Neural crest cell (in vitro differentiated cells): ENCODE data around the gene ACVR1. TPM values are rescaled to one million over a fixed set of nuclear protein-coding genes. Genes with fewer than 3 reads are reported as not detected.

Experiments used
- DNase-seq: peaks from one replicate; pipeline ENCODE4 v3.0.0; 2021; ENCODE audit warnings: low read depth, mixed read lengths, low spot score
- H3K27ac Mint-ChIP-seq: one replicate; pipeline ENCODE4 v1.8.0; 2021; ENCODE audit warnings: mild to moderate bottlenecking, mixed read lengths; ENCODE audit not compliant: unreplicated experiment
- H3K27me3 Mint-ChIP-seq: 2 replicates; pipeline ENCODE4 v1.8.0; 2021; ENCODE audit warnings: low read depth, mild to moderate bottlenecking, mixed read lengths
- H3K36me3 Mint-ChIP-seq: 2 replicates; pipeline ENCODE4 v1.8.0; 2021; ENCODE audit warnings: low read depth, mild to moderate bottlenecking, mixed read lengths
- H3K4me1 Mint-ChIP-seq: 2 replicates; pipeline ENCODE4 v1.8.0; 2021; ENCODE audit warnings: mixed read lengths
- H3K4me3 Mint-ChIP-seq: one replicate; pipeline ENCODE4 v1.8.0; 2021; ENCODE audit warnings: mild to moderate bottlenecking, mixed read lengths
- H3K9me3 Mint-ChIP-seq: 2 replicates; pipeline ENCODE4 v1.8.0; 2021; ENCODE audit warnings: mixed read lengths
- CTCF ChIP-seq: fragments of 200-600 bp; sonication (generic); conservative IDR thresholded peaks from 2 replicates; pipeline ENCODE4 v1.5.0; 2021; ENCODE audit warnings: antibody characterized with exemption, mild to moderate bottlenecking
- total RNA-seq: library from RNA; stranded (reverse); gene quantifications from 2 replicates; pipeline ENCODE4 v1.2.1, GENCODE V29; 2021

The ACVR1 gene
- total RNA-seq, 1 donor from 2014 or later = 12.5 TPM

- no peak for DNase-seq
- no peak for TF ChIP-seq CTCF
- Mint-ChIP-seq H3K36me3 (peaks cover 4% of the 10 kb centered on the region), H3K4me1 (no peaks in the 10 kb centered on the region), H3K9me3 (no peaks in the 10 kb centered on the region), H3K27ac (no peak overlapping the region), H3K27me3 (no peaks in the 10 kb centered on the region), H3K4me3 (no peak overlapping the region)
Measured at GRCh38 chr2:157856187-157856515, 20.0 kb downstream of the ACVR1 start.

GRCh38 chr2:157853820-157854219 is 22.3 kb downstream of the ACVR1 start:
- H3K36me3 Mint-ChIP-seq = peaks cover 2% of the 10 kb centered on the region
- no peak for DNase-seq
- no peak for TF ChIP-seq CTCF
- H3K27me3 Mint-ChIP-seq = no peaks in the 10 kb centered on the region
- no peak overlapping the region for H3K4me3 Mint-ChIP-seq
- H3K9me3 Mint-ChIP-seq = no peaks in the 10 kb centered on the region
- no peaks in the 10 kb centered on the region for H3K4me1 Mint-ChIP-seq
- H3K27ac Mint-ChIP-seq = no peak overlapping the region

- no peak overlapping the region for H3K4me3 Mint-ChIP-seq
- H3K9me3 Mint-ChIP-seq = no peaks in the 10 kb centered on the region
Measured at GRCh38 chr2:157853211-157853610, 22.9 kb downstream of the ACVR1 start.

GRCh38 chr2:157849591-157849990 is 26.5 kb downstream of the ACVR1 start:
- no peaks in the 10 kb centered on the region for H3K9me3 Mint-ChIP-seq
- H3K4me3 Mint-ChIP-seq = no peak overlapping the region
- no peak for TF ChIP-seq CTCF
- H3K27me3 Mint-ChIP-seq = no peaks in the 10 kb centered on the region
- peaks cover 3% of the 10 kb centered on the region for H3K36me3 Mint-ChIP-seq
- no peak for DNase-seq
- H3K27ac Mint-ChIP-seq = no peak overlapping the region
- H3K4me1 Mint-ChIP-seq = peaks cover 4% of the 10 kb centered on the region

More at GRCh38 chr2:157853211-157853610, 22.9 kb downstream of the ACVR1 start:
- H3K27me3 Mint-ChIP-seq = no peaks in the 10 kb centered on the region
- no peak overlapping the region for H3K27ac Mint-ChIP-seq
- H3K36me3 Mint-ChIP-seq = peaks cover 2% of the 10 kb centered on the region
- no peak for TF ChIP-seq CTCF
- no peak for DNase-seq
- H3K4me1 Mint-ChIP-seq = no peaks in the 10 kb centered on the region

- H3K9me3 Mint-ChIP-seq = no peaks in the 10 kb centered on the region
- H3K27me3 Mint-ChIP-seq = no peaks in the 10 kb centered on the region
- no peak for DNase-seq
- H3K36me3 Mint-ChIP-seq = peaks cover 3% of the 10 kb centered on the region
- peaks cover 4% of the 10 kb centered on the region for H3K4me1 Mint-ChIP-seq
- no peak overlapping the region for H3K4me3 Mint-ChIP-seq
- no peak overlapping the region for H3K27ac Mint-ChIP-seq
- TF ChIP-seq CTCF = no peak
Measured at GRCh38 chr2:157848213-157848612, 27.9 kb downstream of the ACVR1 start.

GRCh38 chr2:157845081-157845480 is 31.0 kb downstream of the ACVR1 start:
- Mint-ChIP-seq H3K27ac (no peak overlapping the region), H3K4me1 (peaks cover 10% of the 10 kb centered on the region), H3K27me3 (no peaks in the 10 kb centered on the region), H3K36me3 (peaks cover 3% of the 10 kb centered on the region), H3K9me3 (no peaks in the 10 kb centered on the region), H3K4me3 (no peak overlapping the region)
- TF ChIP-seq CTCF = no peak
- no peak for DNase-seq
